CD4-positive, alpha-beta T cell treated with Interleukin-10 for 1 hour (primary cell): ENCODE results near the gene KCNA1.

ENCODE experiments used
- DNase-seq: peaks from one replicate; pipeline ENCODE4 v3.0.0-alpha.2; 2020

The KCNA1 gene

GRCh38 chr12:4911316-4911994, 1.8 kb downstream of the KCNA1 start:
- DNase-seq: no peak

- DNase-seq: no peak
Measured at GRCh38 chr12:4914720-4915119, 5.0 kb downstream of the KCNA1 start.

- no peak for DNase-seq
Measured at GRCh38 chr12:4915752-4916151, 6.0 kb downstream of the KCNA1 start.

- DNase-seq: no peak
Measured at GRCh38 chr12:4918950-4919660, 9.4 kb downstream of the KCNA1 start.

GRCh38 chr12:4932576-4932975, 22.9 kb downstream of the KCNA1 start:
- no peak for DNase-seq

- DNase-seq: no peak
Measured at GRCh38 chr12:4933411-4933810, 23.7 kb downstream of the KCNA1 start.

GRCh38 chr12:4934407-4935035, 24.8 kb downstream of the KCNA1 start:
- DNase-seq: no peak

- DNase-seq: no peak
Measured at GRCh38 chr12:4938900-4939299, 29.2 kb downstream of the KCNA1 start.

GRCh38 chr12:4939418-4940023, 29.8 kb downstream of the KCNA1 start:
- no peak for DNase-seq

GRCh38 chr12:4943067-4943937, 33.6 kb downstream of the KCNA1 start:
- no peak for DNase-seq

- no peak for DNase-seq
Measured at GRCh38 chr12:4943938-4944284, 34.2 kb downstream of the KCNA1 start.

GRCh38 chr12:4947253-4947652, 37.5 kb downstream of the KCNA1 start:
- DNase-seq: no peak

- no peak for DNase-seq
Measured at GRCh38 chr12:4951083-4951482, 41.4 kb downstream of the KCNA1 start.

GRCh38 chr12:4951601-4952000, 41.9 kb downstream of the KCNA1 start:
- DNase-seq: no peak

GRCh38 chr12:4954621-4955354, 45.1 kb downstream of the KCNA1 start:
- DNase-seq: no peak

GRCh38 chr12:4956054-4956453, 46.3 kb downstream of the KCNA1 start:
- no peak for DNase-seq

GRCh38 chr12:4956968-4957367, 47.3 kb downstream of the KCNA1 start:
- DNase-seq: no peak

GRCh38 chr12:4957761-4958160, 48.1 kb downstream of the KCNA1 start:
- DNase-seq: no peak

GRCh38 chr12:4958697-4959375, 49.1 kb downstream of the KCNA1 start:
- no peak for DNase-seq

- DNase-seq: no peak
Measured at GRCh38 chr12:4959381-4959780, 49.7 kb downstream of the KCNA1 start.

- no peak for DNase-seq
Measured at GRCh38 chr12:4960030-4960429, 50.3 kb downstream of the KCNA1 start.

GRCh38 chr12:4960547-4960946, 50.8 kb downstream of the KCNA1 start:
- DNase-seq: no peak
